Fibroblast of skin of back (primary cell): ENCODE data around the gene LMO1. TPM values are rescaled to one million over a fixed set of nuclear protein-coding genes. Genes with fewer than 3 reads are reported as not detected.

Experiments
- DNase-seq: peaks from one replicate; pipeline ENCODE4 v3.0.0-alpha.2; 2013
- polyA plus RNA-seq, 2 experiments: library from polyadenylated mRNA; unstranded; fragments of 120-200 nt; gene quantifications; one replicate each; pipeline ENCODE4 v1.2.1, GENCODE V29; 2013; ENCODE audit not compliant: insufficient read length in 2 of 2

Gene LMO1
- polyA plus RNA-seq (2013, experiment 1 of 2; ENCODE audit: insufficient read length) = not detected
- not detected for polyA plus RNA-seq (2013, experiment 2 of 2; ENCODE audit: insufficient read length)

- peak; percentile 72 for DNase-seq
These were observed at the start of gene LMO1 for GRCh38 chr11:8263769-8264410. LMO1 (minus strand) TSS chr11:8263878; CDS start chr11:8263362, 516 bp downstream.

GRCh38 chr11:8312986-8313385, 49.3 kb upstream of the LMO1 start:
- DNase-seq = no peak

- DNase-seq = no peak
These were observed 47.7 kb upstream of the LMO1 start for GRCh38 chr11:8311366-8311765.

GRCh38 chr11:8310743-8311298, 47.1 kb upstream of the LMO1 start:
- no peak for DNase-seq

DNA sequence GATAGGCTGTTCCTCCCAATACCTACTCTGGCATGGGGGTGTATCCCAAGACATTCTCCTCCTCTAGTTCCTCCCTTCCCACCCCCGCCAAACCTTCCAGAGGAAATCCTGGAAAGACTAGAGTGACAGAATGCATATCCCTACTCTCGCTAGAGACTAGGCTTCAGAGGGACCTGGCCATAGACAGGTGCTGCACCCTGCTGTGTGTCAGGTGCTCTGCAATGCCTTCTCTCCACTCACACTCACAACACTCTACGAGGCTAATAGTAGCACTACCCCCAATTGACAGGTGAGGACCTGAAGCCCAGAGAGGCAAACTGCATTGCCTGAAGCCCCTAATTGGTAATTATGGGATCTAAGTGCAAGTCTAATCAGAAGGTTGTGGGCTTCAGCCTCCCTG, 46.2 kb upstream of the LMO1 start:
- no peak for DNase-seq

GRCh38 chr11:8309311-8309710, 45.6 kb upstream of the LMO1 start:
- DNase-seq = no peak

DNA sequence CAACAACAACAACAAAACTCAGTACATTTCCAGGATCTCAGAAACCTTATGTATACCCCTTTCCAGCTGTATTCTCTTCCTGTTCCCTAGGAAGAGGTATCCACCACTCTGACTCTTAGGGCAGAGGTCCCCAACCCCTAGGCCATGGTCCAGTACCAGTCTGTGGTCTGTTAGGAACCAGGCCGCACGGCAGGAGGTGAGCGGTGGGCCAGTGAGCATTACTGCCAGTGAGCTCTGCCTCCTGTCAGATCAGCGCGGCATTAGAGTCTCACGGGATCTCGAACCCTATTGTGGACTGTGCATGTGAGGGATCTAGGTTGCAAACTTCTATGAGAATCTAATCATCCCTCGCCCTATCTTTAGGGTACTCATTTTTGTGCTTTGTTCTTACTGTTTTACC, 43.9 kb upstream of the LMO1 start:
- no peak for DNase-seq

DNA sequence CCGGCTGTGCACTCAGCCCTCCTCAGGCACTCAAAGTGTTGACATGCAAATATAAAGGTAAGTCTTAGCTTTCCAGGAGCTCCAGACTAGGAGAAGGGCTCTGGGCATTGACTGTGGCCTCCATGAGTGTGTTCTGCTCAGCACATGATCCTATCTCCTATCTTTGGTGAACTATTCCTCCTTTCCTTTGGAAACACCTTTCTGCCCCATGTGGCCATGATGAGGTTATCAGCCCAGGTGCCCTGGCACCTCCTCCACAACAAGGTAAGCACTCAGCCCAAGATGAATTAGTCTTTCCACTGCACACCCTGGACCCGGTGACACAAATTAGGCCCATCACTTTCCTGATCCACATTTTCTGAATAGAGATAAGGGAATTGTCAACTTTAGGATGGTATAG, 37.9 kb upstream of the LMO1 start:
- no peak for DNase-seq

- no peak for DNase-seq
These were observed 35.4 kb upstream of the LMO1 start for GRCh38 chr11:8298801-8299786.

DNA sequence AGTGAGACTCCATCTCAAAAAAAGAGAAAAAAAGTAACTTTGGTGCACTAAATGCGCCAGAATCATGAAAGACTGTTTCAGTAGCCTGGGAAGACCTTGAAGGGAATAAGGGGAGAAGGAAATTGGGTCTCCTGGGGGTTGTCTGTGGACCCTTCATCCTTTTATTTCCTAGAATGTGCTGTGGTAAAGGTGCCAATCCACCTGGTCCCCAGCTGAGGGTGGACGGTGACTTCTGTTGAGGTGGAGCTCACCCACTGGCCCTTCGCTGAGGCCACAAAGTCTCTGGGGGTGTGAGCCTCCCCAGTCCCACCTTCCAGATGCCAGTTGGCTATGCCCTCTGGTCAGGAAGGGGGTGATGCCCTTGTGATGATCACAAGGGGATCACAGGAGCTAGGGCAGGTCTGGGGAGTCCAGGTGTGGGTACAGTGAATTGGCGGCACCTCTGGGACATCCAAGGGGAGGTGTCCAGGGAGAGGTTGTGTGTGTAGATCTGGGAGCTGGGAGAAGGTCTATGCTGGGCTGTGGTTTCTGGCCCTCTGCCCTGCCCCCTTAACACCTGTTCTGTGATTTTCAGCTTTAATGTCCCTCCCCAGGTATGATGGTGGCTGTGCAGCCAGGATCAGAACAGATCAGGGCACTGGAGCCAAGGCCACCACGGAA, 34.2 kb upstream of the LMO1 start:
- no peak for DNase-seq

DNA sequence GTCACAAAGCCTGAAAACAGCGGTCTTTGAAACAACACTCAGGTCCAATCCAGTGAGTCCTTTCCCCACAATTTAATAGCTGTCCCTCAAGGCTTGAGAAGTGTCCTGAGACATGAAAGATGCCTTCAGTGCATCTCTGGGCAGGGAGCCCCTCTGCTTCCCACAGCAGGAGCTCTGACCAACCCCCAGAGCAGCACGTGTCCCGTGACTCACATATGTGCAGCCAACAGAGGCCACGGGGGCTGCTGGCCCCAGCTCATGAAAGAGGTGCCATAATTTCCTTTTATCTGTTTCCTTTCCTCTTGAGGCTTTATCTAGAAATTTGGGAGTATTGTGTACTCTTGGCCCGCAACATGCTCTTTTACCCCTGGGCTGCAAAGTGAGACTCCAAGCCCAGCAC, 33.2 kb upstream of the LMO1 start:
- no peak for DNase-seq

GRCh38 chr11:8296038-8296649, 32.5 kb upstream of the LMO1 start:
- DNase-seq = no peak

DNA sequence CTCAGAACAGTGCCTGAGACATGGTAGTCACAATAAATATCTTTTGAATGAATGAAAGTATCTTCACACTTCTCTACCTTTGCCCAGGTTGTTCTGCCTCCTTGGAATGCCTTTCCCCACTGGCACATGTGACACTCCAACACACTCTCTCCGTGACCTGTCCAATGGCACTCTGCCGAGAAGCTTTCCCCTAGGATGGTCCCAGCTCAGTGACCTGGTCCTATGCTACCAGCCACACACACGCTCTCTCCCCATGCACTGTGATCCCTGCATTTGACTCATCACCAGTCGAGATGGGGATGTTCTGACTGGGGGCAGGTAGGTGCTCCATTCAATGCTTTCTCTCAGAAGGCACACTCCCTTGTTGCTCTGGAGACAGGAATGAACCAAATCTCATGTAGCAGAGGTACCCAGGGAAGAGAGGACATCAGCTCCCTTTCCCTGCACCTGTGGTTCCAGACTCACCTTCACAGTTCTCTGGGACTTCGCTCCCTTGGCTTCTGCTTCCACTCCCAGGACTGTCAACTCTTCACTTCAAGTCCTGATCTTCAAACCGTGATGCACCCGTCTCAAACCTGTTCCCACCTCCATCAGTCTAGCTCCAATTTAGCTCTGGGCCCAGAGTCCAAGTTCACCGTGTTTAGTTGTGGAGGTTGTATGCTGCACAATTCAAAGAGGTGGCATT, 30.7 kb upstream of the LMO1 start:
- no peak for DNase-seq

DNA sequence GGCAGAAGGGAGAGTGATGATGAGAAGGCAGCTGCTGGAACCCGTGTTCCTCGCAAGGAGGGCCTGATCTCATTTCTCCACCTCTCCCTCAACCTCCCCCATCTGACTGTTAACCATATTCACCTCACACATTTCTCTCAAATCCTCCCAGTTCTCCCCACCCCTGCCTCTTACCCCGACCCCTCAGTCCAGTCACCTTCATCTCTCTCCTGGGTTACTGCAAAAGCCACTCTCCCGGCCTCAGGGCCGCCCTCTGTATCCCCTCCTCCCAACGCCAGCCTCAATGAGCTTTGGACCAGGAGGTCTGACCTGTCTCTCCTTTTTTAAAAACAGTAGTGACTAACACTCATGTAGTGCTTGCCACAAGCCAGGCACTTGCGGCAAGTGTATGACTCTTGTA, 29.5 kb upstream of the LMO1 start:
- no peak for DNase-seq

GRCh38 chr11:8292351-8292750, 28.7 kb upstream of the LMO1 start:
- no peak for DNase-seq

- no peak for DNase-seq
These were observed 28.0 kb upstream of the LMO1 start for GRCh38 chr11:8291421-8292350.

DNA sequence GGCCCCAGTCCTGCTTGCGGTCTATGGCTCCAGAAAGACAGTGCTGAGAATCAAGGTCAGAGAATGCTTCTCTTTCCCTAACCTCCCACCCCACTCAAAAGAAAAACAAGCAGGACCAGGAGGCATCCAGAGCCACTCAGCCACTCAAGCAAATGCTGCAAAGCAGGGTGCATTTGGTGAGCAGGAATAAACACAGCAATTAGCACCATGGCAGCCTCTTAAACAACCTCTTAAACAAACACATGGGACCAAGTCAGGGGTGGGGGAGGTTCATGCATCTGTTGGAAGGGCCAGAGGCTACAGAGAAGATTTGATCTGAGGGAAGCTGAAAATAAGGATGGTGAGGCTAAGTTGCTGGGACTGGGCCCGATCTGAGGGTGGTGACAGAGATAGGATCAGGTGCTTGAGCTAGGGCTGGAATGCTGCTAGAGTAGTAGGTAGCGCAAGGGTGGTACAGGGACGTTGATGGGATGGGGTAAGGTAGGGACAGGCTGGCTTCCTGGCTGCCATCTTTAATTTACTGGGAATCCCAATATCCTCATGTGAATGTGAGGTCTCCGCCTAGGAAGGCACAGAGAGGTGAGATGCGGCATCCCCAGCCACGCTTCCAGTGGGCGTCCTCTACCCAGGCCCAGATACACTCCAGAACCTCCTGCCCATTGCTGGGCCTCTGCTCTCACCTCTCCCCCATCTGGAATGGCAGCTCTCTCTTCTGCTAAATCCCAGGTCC, 26.6 kb upstream of the LMO1 start:
- no peak for DNase-seq

DNA sequence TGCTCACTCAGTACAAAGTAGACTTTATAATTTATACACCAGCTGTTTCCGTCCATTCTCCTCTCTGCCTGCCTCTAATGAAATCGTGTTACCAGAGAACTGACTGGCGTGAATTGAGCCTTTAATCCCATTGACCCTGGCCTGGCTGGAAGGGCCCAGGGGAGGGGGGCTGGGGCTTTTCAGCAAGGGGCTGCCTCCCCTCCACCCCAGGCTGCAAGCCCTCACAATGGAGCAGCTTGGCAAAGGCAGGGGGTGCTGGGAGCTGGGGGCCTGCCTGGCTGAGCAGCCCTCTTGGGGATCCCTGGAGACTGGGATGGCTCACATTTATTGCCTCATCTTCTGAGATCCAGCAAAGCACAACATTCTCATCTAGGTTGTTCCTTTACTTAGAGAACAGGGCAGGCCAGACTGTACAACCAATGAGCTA, 25.8 kb upstream of the LMO1 start:
- DNase-seq = no peak

GRCh38 chr11:8288824-8289491, 25.3 kb upstream of the LMO1 start:
- DNase-seq = no peak
